ENCODE data around the gene TNFSF11. TPM values are rescaled to one million over a fixed set of nuclear protein-coding genes. Genes with fewer than 3 reads are reported as not detected.
"Not testable (repeated sequence)": the region's sequence is repeated elsewhere in the genome, so short reads cannot be mapped to it uniquely, and the experiment has no call there.

The TNFSF11 gene
- total RNA-seq, 1 donor: not detected

DNA sequence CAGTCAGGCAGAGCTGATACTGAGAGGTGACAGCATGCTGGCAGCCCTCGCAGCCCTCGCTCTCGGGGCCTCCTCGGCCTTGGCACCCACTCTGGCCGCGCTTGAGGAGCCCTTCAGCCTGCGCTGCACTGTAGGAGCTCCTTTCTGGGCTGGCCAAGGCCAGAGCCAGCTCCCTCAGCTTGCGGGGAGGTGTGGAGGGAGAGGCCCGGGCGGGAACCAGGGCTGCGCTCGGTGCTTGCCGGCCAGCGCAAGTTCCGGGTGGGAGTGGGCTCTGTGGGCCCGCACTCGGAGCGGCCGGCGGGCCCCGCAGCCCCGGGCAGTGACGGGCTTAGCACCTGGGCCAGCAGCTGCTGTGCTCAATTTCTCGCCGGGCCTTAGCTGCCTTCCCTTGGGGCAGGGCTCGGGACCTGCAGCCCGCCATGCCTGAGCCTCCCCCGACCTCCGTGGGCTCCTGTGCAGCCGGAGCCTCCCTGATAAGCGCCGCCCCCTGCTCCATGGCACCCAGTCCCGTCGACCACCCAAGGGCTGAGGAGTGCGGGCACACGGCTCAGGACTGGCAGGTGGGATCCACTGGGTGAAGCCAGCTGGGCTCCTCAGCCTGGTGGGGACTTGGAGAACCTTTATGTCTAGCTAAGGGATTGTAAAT is 14.3 kb upstream of the TNFSF11 start:
- not testable (repeated sequence) for DNase-seq (ENCODE audit: low read depth in 2 of 3, low spot score in 2 of 3)

DNA sequence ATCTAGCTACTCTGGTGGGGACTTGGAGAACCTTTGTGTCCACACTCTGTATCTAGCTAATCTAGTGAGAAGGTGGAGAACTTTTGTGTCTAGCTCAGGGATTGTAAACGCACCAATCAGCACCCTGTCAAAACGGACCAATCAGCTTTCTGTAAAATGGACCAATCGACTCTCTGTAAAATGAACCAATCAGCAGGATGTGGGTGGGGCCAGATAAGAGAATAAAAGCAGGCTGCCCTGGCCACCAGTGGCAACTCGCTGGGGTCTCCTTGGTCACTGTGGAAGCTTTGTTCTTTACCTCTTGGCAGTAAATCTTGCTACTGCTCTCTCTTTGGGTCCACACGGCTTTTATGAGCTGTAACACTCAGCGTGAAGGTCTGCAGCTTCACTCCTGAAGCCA is 13.6 kb upstream of the TNFSF11 start:
- DNase-seq (ENCODE audit: low read depth in 2 of 3, low spot score in 2 of 3): not testable (repeated sequence)

DNA sequence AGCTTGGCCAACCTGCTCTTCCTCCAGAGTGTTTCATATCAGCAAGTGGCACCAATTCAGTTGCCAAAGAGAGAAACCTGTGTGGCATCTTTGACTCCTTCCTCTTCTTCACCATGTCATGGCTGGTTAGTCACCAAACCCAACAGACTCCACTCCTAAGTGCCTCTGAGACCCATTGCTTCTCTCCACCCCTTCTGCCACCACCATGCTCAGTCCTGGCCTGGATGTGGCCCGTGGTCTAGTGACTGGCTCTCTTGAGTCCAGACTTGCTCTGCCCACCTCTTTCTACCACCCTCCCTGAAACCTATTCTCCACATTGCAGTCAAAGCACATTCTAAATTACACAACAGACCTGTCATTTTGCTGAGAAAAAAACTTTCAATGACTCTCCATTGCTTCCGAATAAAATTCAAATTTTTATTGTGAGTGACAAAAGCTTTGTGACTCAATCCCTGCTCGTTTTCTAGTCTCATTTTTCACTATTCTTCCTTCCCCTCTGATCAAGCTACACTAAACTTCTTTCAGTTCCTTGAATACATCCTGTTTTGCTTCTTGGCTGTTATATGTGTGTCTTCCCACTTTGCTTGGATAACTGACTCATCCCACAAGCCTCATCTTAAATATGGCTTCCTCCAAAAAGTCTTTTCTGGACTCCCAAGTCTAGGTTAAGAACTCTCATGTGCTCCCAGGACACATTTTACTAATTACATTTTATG is 12.0 kb upstream of the TNFSF11 start:
- DNase-seq (ENCODE audit: low read depth in 2 of 3, low spot score in 2 of 3): no peak

DNA sequence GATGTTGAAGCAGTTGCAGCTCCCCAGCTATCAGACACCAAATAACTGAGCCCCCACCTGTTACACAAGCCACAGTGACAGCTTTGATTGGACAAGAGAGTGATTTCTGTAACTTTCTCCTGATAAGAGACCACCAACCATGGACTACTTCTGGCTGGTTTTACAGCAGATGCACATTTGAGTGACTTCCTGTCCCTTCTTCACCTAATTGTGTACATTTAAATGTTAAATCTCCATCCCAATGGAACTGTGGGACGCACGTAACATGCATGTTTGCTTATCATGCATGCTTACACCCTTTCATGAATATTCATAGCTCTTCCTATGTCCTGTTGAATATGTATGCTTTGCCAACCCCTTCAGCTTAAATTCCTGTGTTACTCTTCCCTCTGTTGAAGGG is 6.0 kb upstream of the TNFSF11 start:
- no peak for DNase-seq (ENCODE audit: low read depth in 2 of 3, low spot score in 2 of 3)

DNA sequence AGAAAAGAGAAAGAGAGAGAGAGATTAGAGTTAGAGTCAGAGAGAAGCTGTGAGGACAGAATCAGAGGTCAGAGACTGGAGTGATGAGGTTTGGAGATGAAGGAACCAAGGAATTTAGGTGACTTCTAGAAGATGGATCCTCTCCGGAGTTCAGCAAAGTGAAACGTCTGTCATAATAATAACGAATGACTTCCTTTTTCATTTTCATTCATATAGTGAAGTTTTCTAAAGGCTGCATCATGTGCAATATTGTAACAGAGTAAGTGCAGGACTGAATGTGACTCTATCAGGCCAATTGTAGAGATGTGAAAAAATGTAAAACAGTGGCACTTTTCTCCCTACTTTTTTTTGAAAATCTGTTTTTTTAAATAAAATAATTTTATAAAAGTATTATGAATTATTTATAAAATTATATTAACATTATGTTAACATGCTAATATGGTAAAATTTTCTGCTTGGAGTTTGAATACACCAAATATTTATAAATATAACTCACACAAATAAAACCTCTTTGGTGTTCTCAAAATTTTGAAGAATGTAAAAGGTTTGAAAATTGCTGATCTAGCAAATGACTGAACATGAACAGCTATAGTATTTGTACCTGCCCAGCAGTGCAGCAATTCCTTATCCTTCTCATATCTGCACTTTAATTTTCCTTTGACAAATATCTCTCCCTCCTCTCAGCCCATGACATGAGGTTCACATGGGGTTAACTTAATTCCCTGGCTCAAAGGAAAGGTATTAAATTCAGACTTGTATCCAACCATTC is 4.2 kb upstream of the TNFSF11 start:
- DNase-seq (ENCODE audit: low read depth in 2 of 3, low spot score in 2 of 3): no peak

DNA sequence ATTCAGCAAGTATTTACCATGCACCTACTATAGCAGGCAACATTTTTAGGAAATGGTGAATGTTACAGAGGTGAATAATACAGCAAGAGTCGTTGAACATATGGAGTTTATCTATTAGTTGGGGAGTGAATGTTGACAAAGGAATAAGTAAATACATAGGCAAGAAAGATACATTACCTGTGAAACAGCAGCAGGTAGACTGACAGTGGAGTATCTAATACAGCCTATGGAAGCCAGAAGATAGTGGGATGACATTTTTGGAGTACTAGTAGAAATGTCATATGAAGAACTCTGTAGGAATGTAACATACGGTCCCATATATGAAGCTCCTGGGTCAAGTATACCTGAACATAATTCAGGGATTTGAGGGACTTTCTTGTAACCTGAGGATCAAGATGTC is 2.1 kb upstream of the TNFSF11 start:
- no peak for DNase-seq (ENCODE audit: low read depth in 2 of 3, low spot score in 2 of 3)

DNA sequence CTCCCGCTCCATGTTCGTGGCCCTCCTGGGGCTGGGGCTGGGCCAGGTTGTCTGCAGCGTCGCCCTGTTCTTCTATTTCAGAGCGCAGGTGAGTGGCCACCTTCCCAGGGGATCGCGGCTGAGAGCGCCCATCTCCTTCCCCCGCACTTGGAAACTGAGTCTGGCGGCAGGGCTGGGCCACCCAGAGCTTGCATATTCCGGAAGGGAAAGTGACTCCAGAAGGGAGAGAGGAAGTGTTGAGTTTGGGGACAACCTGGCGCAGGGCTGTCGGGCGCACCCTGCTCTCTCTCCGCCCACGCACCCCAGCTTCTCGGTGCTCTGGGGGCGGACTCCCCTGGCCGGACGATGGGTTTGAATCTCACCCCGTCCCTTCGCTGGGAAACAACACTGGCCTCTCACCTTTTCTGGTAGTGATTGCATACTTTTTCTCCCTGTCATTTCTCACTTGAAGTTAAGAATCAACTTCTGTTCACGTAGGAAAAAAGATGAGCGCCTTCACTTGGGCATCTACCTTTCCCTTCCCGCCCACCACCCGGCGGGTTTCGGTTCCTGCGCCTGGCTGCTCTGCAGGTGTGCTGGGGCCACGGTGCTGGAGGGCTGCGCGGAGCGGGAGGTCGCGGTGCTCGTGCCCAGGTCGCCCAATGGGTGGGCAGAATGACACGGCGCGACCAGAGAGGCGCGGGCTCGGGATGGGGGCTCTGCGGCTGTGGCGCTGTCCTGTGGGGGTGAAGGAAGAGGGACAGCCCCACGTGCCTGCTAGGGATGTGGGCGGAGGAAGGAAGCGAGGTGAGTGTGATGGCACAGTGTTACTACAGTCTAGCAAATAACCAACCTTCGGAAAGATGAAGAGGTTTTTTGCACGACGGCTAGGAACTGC is 721 bp downstream of the TNFSF11 start:
- peak in 1 of 3 donors; percentile 18 for DNase-seq (ENCODE audit: low read depth in 2 of 3, low spot score in 2 of 3)

DNA sequence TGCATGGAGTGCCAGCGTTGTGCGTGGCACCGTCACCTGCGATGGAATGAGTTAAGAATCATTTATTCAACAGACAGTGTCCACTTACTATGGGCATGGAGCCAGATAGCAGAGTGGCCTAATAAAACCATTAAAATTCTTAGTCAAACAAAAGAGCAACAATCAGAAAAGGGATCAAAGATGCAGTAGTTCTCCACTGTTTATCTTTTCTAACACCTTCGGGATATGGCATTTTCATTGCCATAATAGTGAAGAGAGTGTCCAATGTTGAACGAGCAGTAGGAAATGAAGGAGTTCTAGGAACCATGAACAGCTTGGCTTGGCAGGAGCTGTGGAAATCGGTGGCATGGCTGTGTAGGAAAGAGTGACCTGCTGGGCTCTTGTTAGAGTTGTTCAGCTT is 2.0 kb downstream of the TNFSF11 start:
- no peak for DNase-seq (ENCODE audit: low read depth in 2 of 3, low spot score in 2 of 3)

DNA sequence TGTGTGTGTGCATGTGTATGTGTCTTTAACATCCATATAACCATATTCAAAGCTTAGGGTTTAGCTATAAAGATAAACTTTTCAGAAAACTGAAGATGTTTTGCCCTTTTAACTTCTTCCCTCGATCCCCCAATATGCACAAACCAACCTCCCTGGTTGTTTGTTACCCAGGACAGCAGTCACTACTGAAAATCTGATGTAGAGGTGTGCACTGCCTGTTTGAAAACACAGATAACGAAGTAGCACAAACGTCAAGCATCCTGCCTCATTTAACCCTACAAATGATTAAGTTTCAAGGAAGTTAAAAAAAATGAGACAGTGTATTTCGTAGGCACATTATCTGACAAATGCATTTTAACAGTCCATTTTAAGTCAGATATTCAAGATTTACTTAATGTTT is 3.6 kb downstream of the TNFSF11 start:
- no peak for DNase-seq (ENCODE audit: low read depth in 2 of 3, low spot score in 2 of 3)

DNA sequence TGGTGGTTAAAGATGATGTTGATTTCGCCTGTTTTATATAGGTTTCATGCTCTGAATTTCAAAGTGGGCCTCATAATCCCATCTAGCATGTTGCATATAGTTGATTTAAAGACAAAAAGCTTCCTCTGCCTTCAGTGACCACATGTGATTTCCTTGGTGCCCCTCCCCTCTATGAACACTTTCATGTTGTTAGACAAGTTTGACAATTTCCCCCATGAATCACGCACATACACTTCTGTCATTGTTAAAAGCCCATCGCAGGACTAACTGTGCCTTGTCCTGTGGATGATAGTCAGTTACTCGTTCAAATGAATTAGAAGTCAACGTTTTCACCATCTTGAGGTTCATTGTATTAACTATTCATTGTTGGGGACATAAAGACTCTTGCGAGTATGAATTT is 6.7 kb downstream of the TNFSF11 start:
- DNase-seq (ENCODE audit: low read depth in 2 of 3, low spot score in 2 of 3): no peak

DNA sequence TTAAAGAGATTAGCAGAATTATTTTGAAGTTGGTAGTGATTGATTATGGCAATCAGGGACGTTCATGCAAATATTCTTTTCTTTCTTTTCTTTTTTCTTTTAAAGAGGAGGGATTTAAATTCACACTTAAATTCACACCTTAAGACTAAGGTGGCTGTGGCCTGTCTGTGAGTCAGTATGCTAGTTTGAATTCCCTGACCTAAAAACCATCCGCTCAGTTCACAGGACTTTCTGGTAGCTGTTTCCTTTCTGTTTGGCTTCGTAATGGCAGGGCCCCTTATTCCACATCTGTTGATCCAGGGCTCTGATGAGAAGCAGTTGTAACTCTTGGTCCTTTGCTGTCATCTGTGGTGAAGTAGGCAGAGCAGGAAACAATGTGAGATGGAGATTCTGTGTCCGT is 7.5 kb downstream of the TNFSF11 start:
- no peak for DNase-seq (ENCODE audit: low read depth in 2 of 3, low spot score in 2 of 3)

DNA sequence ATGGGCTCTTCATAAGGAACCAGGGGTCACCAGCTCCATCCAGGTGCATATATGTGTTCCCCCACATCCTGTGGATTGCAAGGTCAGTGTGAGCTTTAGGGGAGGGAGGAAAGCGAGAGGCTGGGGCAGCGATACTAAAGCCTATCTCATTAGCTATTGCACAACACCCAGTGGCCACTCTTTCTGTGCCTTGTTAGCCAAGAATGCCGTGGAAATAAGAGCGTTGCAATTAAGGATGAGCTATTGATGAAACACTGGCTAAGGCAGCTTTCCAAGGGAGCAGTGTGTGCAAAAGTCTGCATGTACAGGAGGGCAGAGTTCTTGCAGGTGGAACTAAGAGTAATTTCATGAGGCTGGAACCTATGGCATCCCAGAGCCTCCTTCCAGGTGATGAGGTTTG is 17.6 kb downstream of the TNFSF11 start:
- no peak for DNase-seq (ENCODE audit: low read depth in 2 of 3, low spot score in 2 of 3)

DNA sequence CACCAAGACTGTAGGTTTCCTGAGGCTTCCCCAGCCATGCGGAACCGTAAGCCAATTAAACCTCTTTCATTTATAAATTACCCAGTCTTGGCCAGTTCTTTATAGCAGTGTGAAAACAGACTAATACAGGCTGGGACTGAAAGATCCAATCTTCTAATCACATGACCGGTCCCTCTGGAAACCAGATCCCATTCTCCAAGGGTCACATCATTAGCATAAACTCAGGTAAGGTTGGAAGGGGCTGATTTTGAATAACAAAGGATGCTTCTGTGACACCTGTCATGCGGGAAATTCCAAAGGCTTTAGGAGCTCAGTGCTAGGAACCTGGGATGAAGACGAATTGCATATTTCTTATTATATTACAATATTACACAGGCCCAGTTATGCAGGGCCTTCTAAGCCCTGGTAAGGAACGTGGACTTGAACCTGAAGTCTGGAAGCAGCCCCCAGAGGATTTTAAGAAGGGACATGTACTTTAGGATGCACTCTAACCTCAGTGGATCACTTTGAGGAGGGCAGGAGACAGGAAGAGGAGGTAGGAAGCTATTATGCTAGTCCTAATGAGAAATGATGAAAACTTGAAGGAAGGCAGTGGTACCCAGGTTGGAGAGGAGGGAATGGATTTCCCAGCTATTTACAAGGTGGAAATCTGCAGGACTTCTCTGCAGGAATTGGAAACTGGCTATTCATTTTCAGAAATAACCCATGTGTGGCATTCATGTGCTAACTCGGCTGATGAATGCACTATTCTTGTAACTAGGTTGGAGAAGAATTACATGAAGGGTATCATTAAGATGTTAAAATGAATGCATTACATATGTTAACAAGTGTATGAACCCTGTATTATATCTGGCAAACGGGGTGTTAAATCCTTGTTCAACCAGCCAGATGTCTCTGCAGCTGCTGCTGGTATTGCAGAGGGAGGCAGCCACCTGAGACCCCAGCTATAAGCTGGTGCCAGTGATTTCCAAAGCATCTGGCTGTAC is 19.3 kb downstream of the TNFSF11 start:
- no peak for DNase-seq (ENCODE audit: low read depth in 2 of 3, low spot score in 2 of 3)

DNA sequence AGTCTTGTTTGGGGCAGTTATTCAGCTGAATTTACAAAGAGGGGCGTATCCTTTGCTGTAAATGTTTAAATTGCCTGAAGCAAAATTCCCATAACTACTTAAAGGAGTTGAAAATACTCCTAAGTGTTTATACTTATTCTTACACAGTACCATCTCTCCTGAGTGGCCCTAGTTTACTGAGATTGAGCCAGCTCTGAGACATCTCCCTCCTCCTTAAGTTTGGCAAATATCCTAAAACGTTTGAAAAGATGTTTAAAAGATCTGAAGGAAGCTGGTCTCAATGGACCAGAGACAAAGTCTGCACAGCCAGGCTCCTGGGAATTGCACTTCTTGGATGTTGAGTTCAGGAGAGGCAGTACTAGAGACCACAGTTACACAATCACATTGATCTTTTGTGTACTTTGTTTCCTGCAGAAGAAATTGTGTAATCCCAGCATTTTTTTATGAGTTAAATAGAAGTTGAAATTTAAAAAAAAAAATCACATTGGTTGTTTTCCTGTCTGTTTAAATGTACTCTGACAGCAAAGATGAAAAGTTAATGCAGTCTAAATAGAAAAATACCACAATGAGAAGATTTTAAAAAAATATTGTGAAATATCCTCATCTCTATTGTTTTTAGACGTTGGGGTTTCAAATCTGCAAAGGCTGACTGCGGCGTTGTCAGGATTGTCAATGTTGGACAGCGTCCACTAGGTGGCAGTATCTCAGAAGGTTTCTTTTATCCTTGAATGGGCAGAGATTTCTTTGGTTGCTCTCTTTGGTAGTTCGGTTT is 20.7 kb downstream of the TNFSF11 start:
- peak in 2 of 3 donors; percentile 31 to 74 for DNase-seq (ENCODE audit: low read depth in 2 of 3, low spot score in 2 of 3)

DNA sequence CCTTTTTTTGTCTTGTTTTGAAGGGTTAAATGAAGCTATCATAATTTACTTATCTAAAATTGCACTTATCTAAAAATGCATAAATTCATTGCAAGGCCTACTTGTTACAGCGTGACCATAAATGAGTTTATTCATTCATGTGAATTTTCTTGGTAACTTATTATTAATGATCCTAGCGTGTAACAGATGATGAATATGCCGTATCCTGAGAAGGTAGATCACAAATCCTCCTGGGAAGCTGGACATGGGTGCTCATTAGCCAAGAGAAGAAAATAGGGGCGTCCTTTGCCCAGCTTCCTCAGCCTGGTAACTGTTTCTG is 21.3 kb downstream of the TNFSF11 start:
- DNase-seq (ENCODE audit: low read depth in 2 of 3, low spot score in 2 of 3): no peak

DNA sequence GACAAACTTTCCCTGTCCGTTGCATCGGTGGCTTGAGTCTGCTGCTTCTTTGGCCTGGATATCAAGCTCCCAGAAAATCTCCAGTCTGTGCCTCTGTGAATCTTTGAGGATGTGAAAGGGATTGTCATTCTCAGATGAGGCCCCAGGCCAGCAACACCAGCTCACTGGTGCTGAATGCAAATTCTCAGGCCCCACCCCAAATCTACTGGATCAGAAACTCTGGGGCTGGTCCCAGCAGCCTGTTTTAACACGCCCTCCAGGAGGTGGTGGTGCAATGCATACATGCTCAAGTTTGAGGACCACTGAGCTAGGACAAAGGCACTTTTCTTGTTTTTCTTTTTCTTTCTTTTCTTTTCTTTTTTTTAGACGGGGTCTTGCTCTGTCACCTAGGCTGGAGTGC is 23.6 kb downstream of the TNFSF11 start:
- no peak for DNase-seq (ENCODE audit: low read depth in 2 of 3, low spot score in 2 of 3)

DNA sequence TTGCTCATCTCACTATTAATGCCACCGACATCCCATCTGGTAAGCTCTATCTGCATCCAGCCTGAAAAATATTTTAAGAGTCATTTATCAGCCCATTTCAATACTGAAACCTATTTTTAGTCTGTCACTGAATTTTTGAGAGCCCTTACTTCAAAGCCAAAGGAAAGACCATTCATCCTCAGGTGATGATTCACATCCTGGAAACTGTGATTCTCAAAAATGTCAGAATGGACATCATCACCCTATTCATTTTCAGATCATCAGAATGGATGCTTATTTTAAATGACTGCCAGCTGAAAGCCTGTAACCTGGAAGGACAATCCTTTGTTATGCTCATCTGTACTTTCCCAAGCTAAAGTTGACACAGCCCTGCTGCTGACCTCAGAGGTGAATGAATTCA is 27.0 kb downstream of the TNFSF11 start:
- no peak for DNase-seq (ENCODE audit: low read depth in 2 of 3, low spot score in 2 of 3)

DNA sequence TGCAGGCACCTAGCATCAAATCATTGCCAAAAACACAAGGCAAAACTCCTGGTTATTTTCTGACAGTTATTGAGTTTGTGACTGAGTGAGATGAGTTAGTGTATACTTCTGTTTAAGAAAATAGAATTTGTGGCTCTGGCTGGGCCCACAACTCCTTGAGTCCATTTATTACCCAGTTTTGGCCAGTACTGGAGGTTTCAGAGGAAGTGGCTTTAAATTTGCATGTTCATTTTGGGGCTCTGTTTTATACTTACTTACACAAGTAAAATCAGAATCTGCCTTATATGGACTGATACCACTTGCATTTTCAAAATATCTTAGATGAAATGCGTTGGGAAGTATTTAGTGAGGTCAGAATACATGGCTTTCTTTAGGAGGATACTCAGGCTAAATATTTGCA is 29.0 kb downstream of the TNFSF11 start:
- DNase-seq (ENCODE audit: low read depth in 2 of 3, low spot score in 2 of 3): no peak

DNA sequence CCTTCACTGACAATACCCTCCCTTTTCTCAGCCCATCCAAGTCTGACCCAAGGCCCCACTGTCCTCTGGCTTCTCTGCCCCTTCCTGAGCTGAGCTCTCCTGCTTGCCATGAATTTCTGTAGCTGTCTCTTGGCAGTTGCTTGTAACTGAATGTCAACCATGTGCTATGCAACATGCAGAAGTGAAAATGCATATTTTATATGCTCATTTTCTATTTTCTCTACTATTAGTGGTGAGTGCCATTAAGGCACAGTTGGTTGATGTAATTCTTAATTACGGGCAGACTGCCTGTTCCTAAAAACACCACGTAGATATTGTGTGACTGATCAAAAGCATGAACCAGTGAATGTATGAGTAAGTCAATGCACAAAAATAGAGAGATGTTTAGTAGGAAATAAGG is 29.6 kb downstream of the TNFSF11 start:
- no peak for DNase-seq (ENCODE audit: low read depth in 2 of 3, low spot score in 2 of 3)

Measured in hematopoietic multipotent progenitor cell (in vitro differentiated cells).